Embryonic facial prominence (tissue), 1 donor: ENCODE results near the gene GALT.
A peak's percentile ranks its signal among the peaks of the same experiment; 100 is the strongest.
"Not testable (repeated sequence)": the region's sequence is repeated elsewhere in the genome, so short reads cannot be mapped to it uniquely, and the experiment has no call there.

Experiments used
- DNase-seq: peaks from one replicate; pipeline ENCODE4 v3.0.0-alpha.2; 2016; ENCODE audit errors: extremely low spot score

Gene GALT

GRCh38 chr9:34627716-34628655 lies 18.5 kb upstream of the GALT start:
- DNase-seq = no peak

GRCh38 chr9:34628656-34629490 lies 17.6 kb upstream of the GALT start, which contains the start of gene ARID3C:
Gene ARID3C, minus strand, starts transcription at chr9:34629066. Its CDS starts 1,052 bp downstream, at chr9:34628014.
- no peak for DNase-seq

- DNase-seq = no peak
Observed at GRCh38 chr9:34629491-34629808, 17.0 kb upstream of the GALT start.

GRCh38 chr9:34630402-34631154 lies 15.9 kb upstream of the GALT start:
- no peak for DNase-seq

GRCh38 chr9:34633166-34633565 lies 13.3 kb upstream of the GALT start:
- DNase-seq = no peak

- no peak for DNase-seq
Observed at GRCh38 chr9:34633851-34634550, 12.5 kb upstream of the GALT start.

- DNase-seq = no peak
Observed at GRCh38 chr9:34634551-34635248, 11.8 kb upstream of the GALT start.

GRCh38 chr9:34635556-34635955 lies 10.9 kb upstream of the GALT start:
- DNase-seq = no peak

GRCh38 chr9:34636791-34637355 lies 9.6 kb upstream of the GALT start:
- DNase-seq = no peak

GRCh38 chr9:34637356-34638137 lies 8.9 kb upstream of the GALT start, which contains the start of gene SIGMAR1:
Gene SIGMAR1, minus strand, starts transcription at chr9:34637787. Its CDS starts 90 bp downstream, at chr9:34637697.
- peak; percentile 79 for DNase-seq

- DNase-seq = no peak
Observed at GRCh38 chr9:34638138-34638445, 8.4 kb upstream of the GALT start.

GRCh38 chr9:34639322-34639721 lies 7.2 kb upstream of the GALT start:
- not testable (repeated sequence) for DNase-seq

- DNase-seq = no peak
Observed at GRCh38 chr9:34642679-34643078, 3.8 kb upstream of the GALT start.

- no peak for DNase-seq
Observed at GRCh38 chr9:34644766-34645314, 1.6 kb upstream of the GALT start.

GRCh38 chr9:34647084-34647403 lies 569 bp downstream of the GALT start:
- DNase-seq = no peak

GRCh38 chr9:34647651-34648050 lies 1.2 kb downstream of the GALT start:
- no peak for DNase-seq

GRCh38 chr9:34648673-34649072 lies 2.2 kb downstream of the GALT start:
- no peak for DNase-seq

GRCh38 chr9:34650816-34651215 lies 4.3 kb downstream of the GALT start:
- no peak for DNase-seq

- DNase-seq = no peak
Observed at GRCh38 chr9:34651321-34651720, 4.8 kb downstream of the GALT start.
